Mammary epithelial cell (primary cell): ENCODE data around the gene TBC1D16.

Source experiments
- EZH2 ChIP-seq: IDR thresholded peaks from 2 replicates; pipeline ENCODE4 v1.6.1; 2012; ENCODE audit warnings: low read length, inconsistent platforms, borderline replicate concordance
- TF ChIP-seq, protein P1 (sequence below), 2 donors: IDR thresholded peaks in 1 of 2; conservative IDR thresholded peaks in 1 of 2; 2 replicates each; pipeline ENCODE4 v1.5.1; 2011 to 2012; ENCODE audit warnings: inconsistent platforms in 2 of 2, low read length in 2 of 2, mild to moderate bottlenecking in 2 of 2, control low read depth in 1 of 2, low read depth in 1 of 2; ENCODE audit not compliant: insufficient read depth in 1 of 2; ENCODE audit errors: extremely low read depth in 1 of 2

- TF ChIP-seq, protein P1, sequence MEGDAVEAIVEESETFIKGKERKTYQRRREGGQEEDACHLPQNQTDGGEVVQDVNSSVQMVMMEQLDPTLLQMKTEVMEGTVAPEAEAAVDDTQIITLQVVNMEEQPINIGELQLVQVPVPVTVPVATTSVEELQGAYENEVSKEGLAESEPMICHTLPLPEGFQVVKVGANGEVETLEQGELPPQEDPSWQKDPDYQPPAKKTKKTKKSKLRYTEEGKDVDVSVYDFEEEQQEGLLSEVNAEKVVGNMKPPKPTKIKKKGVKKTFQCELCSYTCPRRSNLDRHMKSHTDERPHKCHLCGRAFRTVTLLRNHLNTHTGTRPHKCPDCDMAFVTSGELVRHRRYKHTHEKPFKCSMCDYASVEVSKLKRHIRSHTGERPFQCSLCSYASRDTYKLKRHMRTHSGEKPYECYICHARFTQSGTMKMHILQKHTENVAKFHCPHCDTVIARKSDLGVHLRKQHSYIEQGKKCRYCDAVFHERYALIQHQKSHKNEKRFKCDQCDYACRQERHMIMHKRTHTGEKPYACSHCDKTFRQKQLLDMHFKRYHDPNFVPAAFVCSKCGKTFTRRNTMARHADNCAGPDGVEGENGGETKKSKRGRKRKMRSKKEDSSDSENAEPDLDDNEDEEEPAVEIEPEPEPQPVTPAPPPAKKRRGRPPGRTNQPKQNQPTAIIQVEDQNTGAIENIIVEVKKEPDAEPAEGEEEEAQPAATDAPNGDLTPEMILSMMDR (conservative IDR thresholded peaks at IDR 0.05 in 1 of 2, IDR thresholded peaks at IDR 0.05 in 1 of 2; ENCODE audit: extremely low read depth in 1 of 2, insufficient read depth in 1 of 2, low read depth in 1 of 2, low read length in 2 of 2), result no peak
- no peak for TF ChIP-seq EZH2
Measured at GRCh38 chr17:79978548-79978855, 57.2 kb downstream of the TBC1D16 start.
